Panc1 (cell line): ENCODE results near the gene KMT2B. TPM values are rescaled to one million over a fixed set of nuclear protein-coding genes. Genes with fewer than 3 reads are reported as not detected.

Experiments
- ATAC-seq: fragments of 200-7000 bp; cut with Tn5 transposase; 2 replicates; pipeline ENCODE4 v1.9.1; 2020; ENCODE audit warnings: mild to moderate bottlenecking, moderate library complexity
- BruUV-seq: library from RNA; stranded (reverse); fragments of 400-500 nt; replicated peaks from 2 replicates; lab custom pipeline; 2021; lab: Mats Ljungman, UMichigan
- CTCF ChIA-PET: fragments of 300-600 bp; sonication (Branson Sonifier 250); formaldehyde crosslinking; loops from one replicate; lab custom pipeline; 2022; ENCODE audit warnings: antibody characterized with exemption; lab: Charles Lee
- POLR2A ChIA-PET: fragments of 300-600 bp; sonication (Branson Sonifier 250); formaldehyde crosslinking; loops from one replicate; lab custom pipeline; 2022; ENCODE audit warnings: antibody characterized with exemption; lab: Charles Lee
- DNase-seq: peaks from one replicate; pipeline ENCODE4 v3.0.0-alpha.2; 2010; ENCODE audit warnings: low read depth, low spot score
- H3K27ac ChIP-seq: 2 replicates; pipeline ENCODE4 v1.5.1; 2011; ENCODE audit warnings: mild to moderate bottlenecking, low read length, inconsistent platforms
- H3K27me3 ChIP-seq: fragments of 200-500 bp; sonication (Bioruptor generic); 2 replicates; pipeline ENCODE4 v1.6.0; 2014; ENCODE audit warnings: low read length, inconsistent platforms; ENCODE audit not compliant: control insufficient read depth, insufficient read depth
- H3K36me3 ChIP-seq: fragments of 200-500 bp; sonication (Bioruptor generic); 2 replicates; pipeline ENCODE4 v1.5.1; 2014; ENCODE audit warnings: inconsistent platforms, mild to moderate bottlenecking, low read length, moderate library complexity; ENCODE audit not compliant: control insufficient read depth, insufficient read depth
- H3K4me1 ChIP-seq: 2 replicates; pipeline ENCODE4 v1.5.1; 2011; ENCODE audit warnings: inconsistent platforms, mild to moderate bottlenecking, low read length, moderate library complexity; ENCODE audit not compliant: control insufficient read depth, insufficient read depth
- H3K4me3 ChIP-seq, 2 experiments: 2 replicates each; pipeline ENCODE4 v1.5.1; 2011 to 2012; ENCODE audit warnings: low read depth in 2 of 2, low read length in 2 of 2, mild to moderate bottlenecking in 2 of 2, inconsistent platforms in 1 of 2, moderate library complexity in 1 of 2
- H3K9me3 ChIP-seq: fragments of 200-500 bp; sonication (Bioruptor generic); 2 replicates; pipeline ENCODE4 v1.5.1; 2014; ENCODE audit warnings: low read depth, mild to moderate bottlenecking, inconsistent platforms, low read length, moderate library complexity; ENCODE audit not compliant: control insufficient read depth, insufficient read depth
- POLR2AphosphoS5 ChIP-seq: IDR thresholded peaks from 2 replicates; pipeline ENCODE4 v1.6.1; 2012; ENCODE audit warnings: mild to moderate bottlenecking, low read depth, low read length, moderate library complexity
- SIN3A ChIP-seq: IDR thresholded peaks from 2 replicates; pipeline ENCODE4 v1.6.1; 2012; ENCODE audit warnings: low read depth, mild to moderate bottlenecking, low read length, moderate library complexity, borderline replicate concordance; ENCODE audit not compliant: insufficient read depth
- TCF7L2 ChIP-seq: IDR thresholded peaks from 2 replicates; pipeline ENCODE4 v1.6.1; 2011; ENCODE audit warnings: mild to moderate bottlenecking, low read depth, low read length, inconsistent platforms
- in situ Hi-C: cut with HindIII; loops from 2 replicates; pipeline ENCODE4 v1.10.0; 2016; ENCODE audit warnings: low sequenced_read_pairs, low pct_unique_long_range_greater_than_20kb
- intact Hi-C: fragments of 100-400 bp; cut with micrococcal nuclease; formaldehyde crosslinking; loops from one replicate; pipeline ENCODE4 v1.10.0; 2022; ENCODE audit not compliant: unreplicated experiment
- total RNA-seq: library from RNA; stranded (reverse); gene quantifications from one replicate; pipeline ENCODE4 v1.2.1, GENCODE V29; 2021; ENCODE audit not compliant: unreplicated experiment
- TF ChIP-seq, protein P1 (sequence below): fragments of 450-650 bp; IDR thresholded peaks from 2 replicates; pipeline ENCODE4 v1.5.1; 2017; ENCODE audit warnings: mild to moderate bottlenecking
- TF ChIP-seq, protein P2 (sequence below), 2 experiments: IDR thresholded peaks; 2 replicates each; pipeline ENCODE4 v1.6.1; 2011 to 2012; ENCODE audit warnings: low read depth in 2 of 2, control low read depth in 1 of 2, low read length in 1 of 2, mild to moderate bottlenecking in 1 of 2, moderate library complexity in 1 of 2; ENCODE audit not compliant: insufficient read depth in 1 of 2

Gene KMT2B
- total RNA-seq, 1 experiment from 2014 or later: 68.8 TPM

DNA sequence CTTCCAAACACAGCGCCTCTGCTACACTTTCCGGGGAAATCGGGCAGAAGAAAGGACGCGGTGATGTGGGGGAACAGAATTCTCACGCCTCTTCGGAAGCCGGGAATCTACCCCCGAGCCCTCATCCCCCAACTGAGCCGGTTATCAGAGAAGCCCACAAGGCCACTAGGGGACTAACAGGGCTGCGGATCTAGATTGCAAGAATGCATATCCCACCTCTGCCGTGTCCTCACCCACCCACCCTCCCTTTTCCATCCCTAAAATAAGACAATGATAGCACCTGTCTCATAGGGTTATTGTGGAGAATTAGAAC lies 23.4 kb downstream of the KMT2B start:
- Histone ChIP-seq H3K4me3 (peak overlapping the region; percentile 67 to 79), H3K27me3 (no peaks in the 10 kb centered on the region), H3K9me3 (no peaks in the 10 kb centered on the region), H3K4me1 (peaks cover 21% of the 10 kb centered on the region), H3K27ac (peak overlapping the region; percentile 74), H3K36me3 (peaks cover 3% of the 10 kb centered on the region; the same call in 1 of the 2 replicates)
- ATAC-seq: no peak
- CTCF ChIA-PET: no interaction called here
- TF ChIP-seq, protein P1, sequence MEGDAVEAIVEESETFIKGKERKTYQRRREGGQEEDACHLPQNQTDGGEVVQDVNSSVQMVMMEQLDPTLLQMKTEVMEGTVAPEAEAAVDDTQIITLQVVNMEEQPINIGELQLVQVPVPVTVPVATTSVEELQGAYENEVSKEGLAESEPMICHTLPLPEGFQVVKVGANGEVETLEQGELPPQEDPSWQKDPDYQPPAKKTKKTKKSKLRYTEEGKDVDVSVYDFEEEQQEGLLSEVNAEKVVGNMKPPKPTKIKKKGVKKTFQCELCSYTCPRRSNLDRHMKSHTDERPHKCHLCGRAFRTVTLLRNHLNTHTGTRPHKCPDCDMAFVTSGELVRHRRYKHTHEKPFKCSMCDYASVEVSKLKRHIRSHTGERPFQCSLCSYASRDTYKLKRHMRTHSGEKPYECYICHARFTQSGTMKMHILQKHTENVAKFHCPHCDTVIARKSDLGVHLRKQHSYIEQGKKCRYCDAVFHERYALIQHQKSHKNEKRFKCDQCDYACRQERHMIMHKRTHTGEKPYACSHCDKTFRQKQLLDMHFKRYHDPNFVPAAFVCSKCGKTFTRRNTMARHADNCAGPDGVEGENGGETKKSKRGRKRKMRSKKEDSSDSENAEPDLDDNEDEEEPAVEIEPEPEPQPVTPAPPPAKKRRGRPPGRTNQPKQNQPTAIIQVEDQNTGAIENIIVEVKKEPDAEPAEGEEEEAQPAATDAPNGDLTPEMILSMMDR: no peak; the same call in 1 of the 2 replicates
- no peak for TF ChIP-seq TCF7L2
- TF ChIP-seq POLR2AphosphoS5: no peak
- TF ChIP-seq SIN3A: no peak
- TF ChIP-seq, protein P2, sequence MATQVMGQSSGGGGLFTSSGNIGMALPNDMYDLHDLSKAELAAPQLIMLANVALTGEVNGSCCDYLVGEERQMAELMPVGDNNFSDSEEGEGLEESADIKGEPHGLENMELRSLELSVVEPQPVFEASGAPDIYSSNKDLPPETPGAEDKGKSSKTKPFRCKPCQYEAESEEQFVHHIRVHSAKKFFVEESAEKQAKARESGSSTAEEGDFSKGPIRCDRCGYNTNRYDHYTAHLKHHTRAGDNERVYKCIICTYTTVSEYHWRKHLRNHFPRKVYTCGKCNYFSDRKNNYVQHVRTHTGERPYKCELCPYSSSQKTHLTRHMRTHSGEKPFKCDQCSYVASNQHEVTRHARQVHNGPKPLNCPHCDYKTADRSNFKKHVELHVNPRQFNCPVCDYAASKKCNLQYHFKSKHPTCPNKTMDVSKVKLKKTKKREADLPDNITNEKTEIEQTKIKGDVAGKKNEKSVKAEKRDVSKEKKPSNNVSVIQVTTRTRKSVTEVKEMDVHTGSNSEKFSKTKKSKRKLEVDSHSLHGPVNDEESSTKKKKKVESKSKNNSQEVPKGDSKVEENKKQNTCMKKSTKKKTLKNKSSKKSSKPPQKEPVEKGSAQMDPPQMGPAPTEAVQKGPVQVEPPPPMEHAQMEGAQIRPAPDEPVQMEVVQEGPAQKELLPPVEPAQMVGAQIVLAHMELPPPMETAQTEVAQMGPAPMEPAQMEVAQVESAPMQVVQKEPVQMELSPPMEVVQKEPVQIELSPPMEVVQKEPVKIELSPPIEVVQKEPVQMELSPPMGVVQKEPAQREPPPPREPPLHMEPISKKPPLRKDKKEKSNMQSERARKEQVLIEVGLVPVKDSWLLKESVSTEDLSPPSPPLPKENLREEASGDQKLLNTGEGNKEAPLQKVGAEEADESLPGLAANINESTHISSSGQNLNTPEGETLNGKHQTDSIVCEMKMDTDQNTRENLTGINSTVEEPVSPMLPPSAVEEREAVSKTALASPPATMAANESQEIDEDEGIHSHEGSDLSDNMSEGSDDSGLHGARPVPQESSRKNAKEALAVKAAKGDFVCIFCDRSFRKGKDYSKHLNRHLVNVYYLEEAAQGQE (IDR thresholded peaks at IDR 0.05; ENCODE audit: insufficient read depth in 1 of 2, low read depth in 2 of 2, low read length in 1 of 2): no peak
- in situ Hi-C loops (no loop called here), intact Hi-C loops (no loop called here)
- no TSS peak for BruUV-seq
- POLR2A ChIA-PET: no interaction called here
- DNase-seq: no peak

DNA sequence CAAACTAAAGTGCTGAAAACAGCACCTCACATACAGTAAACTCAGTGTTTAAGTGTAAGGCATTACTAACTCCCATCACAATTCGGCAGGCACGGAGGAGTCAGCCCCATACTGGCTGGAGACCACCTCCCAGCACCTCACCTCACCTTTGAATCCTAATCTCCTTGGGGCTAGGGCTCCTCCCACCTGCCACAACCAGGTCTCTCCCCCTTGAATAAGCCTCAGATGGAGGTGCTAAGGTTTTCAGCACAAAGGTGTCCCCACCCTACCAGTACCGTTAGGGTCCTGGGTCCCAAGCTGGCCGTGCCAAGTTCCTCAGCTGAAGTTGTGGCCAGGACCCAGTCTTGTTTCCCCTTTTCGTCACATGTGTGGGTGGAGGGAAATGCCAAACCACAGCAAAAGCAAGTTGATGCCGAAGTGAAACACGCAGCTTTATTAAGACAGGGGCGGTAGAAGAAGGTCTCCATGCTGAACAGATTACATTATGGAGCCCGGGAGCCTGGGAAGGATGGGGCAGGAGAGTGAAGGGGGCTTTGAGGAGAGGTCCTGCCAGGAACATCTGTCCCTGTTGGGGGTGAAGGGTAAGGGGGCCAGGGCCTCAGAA lies 24.4 kb downstream of the KMT2B start, which contains the start of gene IGFLR1:
Gene IGFLR1, minus strand, starts transcription at position 332 of the 604 bp plus-strand sequence. CDS start 1,272 bp downstream, outside the sequence.
- H3K27ac ChIP-seq: no peak within 1 kb of the TSS
- peak within 1 kb of the TSS in 1 of 2 experiments; percentile 79; a peak in 1 of 4 replicates for H3K4me3 ChIP-seq
- no peaks in the 10 kb centered on the region for H3K27me3 ChIP-seq
- no TSS peak for BruUV-seq
- in situ Hi-C loops (no loop called here), intact Hi-C loops (no loop called here)
- H3K9me3 ChIP-seq: no peaks in the 10 kb centered on the region
- peaks cover 3% of the 10 kb centered on the region; the same call in 1 of the 2 replicates for H3K36me3 ChIP-seq
- ChIA-PET POLR2A (no interaction called here), CTCF (interaction anchor here (0.6 kb wide), 1 partner anchor 78 kb away, joined by 8 read pairs; no protein-coding TSS in a partner anchor)
- ATAC-seq (no peak), DNase-seq (no peak)
- peaks cover 28% of the 10 kb centered on the region for H3K4me1 ChIP-seq
- TF ChIP-seq SIN3A (no peak), POLR2AphosphoS5 (no peak), TCF7L2 (no peak)
- TF ChIP-seq, protein P1: no peak
- TF ChIP-seq, protein P2 (IDR thresholded peaks at IDR 0.05; ENCODE audit: insufficient read depth in 1 of 2, low read depth in 2 of 2, low read length in 1 of 2): no peak
